Vagina (tissue), 2 donors: Measurements from ENCODE around the gene LDLRAD4. TPM values are rescaled to one million over a fixed set of nuclear protein-coding genes. Genes with fewer than 3 reads are reported as not detected.

Experiments
- DNase-seq, 2 donors: peaks; one replicate each; pipeline ENCODE4 v3.0.0-alpha.2; 2017; ENCODE audit errors: extremely low spot score in 2 of 2
- H3K27ac ChIP-seq: fragments of 200-600 bp; sonication (generic); one replicate; pipeline ENCODE4 v1.5.1; 2019
- H3K27me3 ChIP-seq: fragments of 200-600 bp; sonication (generic); one replicate; pipeline ENCODE4 v1.5.1; 2019
- H3K36me3 ChIP-seq, 2 donors: fragments of 200-600 bp; sonication (generic); one replicate each; pipeline ENCODE4 v1.5.1; 2017 to 2019
- H3K4me1 ChIP-seq: fragments of 200-600 bp; sonication (generic); one replicate; pipeline ENCODE4 v1.5.1; 2019
- H3K4me3 ChIP-seq, 2 donors: fragments of 200-600 bp; sonication (generic); 1 replicate in 1 of 2; 2 replicates in 1 of 2; pipeline ENCODE4 v1.5.1; 2016 to 2019
- H3K9me3 ChIP-seq: fragments of 200-600 bp; sonication (generic); one replicate; pipeline ENCODE4 v1.5.1; 2019
- CTCF ChIP-seq, 3 experiments: fragments of 450-650 bp in 2 of 3; fragments of 200-600 bp in 1 of 3; sonication (generic) in 1 of 3; IDR thresholded peaks; one replicate each; pipeline ENCODE4 v1.5.1; 2017 to 2019; ENCODE audit warnings: antibody characterized with exemption in 3 of 3, mild to moderate bottlenecking in 2 of 3, moderate library complexity in 2 of 3
- POLR2A ChIP-seq, 2 donors: fragments of 450-650 bp; IDR thresholded peaks; one replicate each; pipeline ENCODE4 v1.6.1; 2017; ENCODE audit warnings: antibody characterized with exemption in 2 of 2, mild to moderate bottlenecking in 2 of 2, moderate library complexity in 2 of 2
- POLR2AphosphoS5 ChIP-seq, 2 donors: sonication (generic); formaldehyde crosslinking; IDR thresholded peaks; one replicate each; pipeline ENCODE4 v1.9.0; 2017; ENCODE audit warnings: antibody characterized with exemption in 2 of 2, mild to moderate bottlenecking in 2 of 2, low read depth in 1 of 2; ENCODE audit not compliant: insufficient read depth in 1 of 2
- intact Hi-C: fragments of 100-400 bp; cut with DNase I; formaldehyde crosslinking; loops from one replicate; pipeline ENCODE4 v1.15.1; 2023
- total RNA-seq: library from RNA; depleted of rRNA; stranded (reverse); fragments of >200 nt; gene quantifications from one replicate; pipeline ENCODE4 v1.2.3, GENCODE V29; 2016

Gene LDLRAD4
- total RNA-seq, 1 donor from 2014 or later = 24.3 TPM

GRCh38 chr18:13382954-13383827 lies 164.6 kb downstream of the LDLRAD4 start:
- intact Hi-C loops = loop anchor here (10.0 kb wide), 1 partner anchor 158 kb away; no protein-coding TSS in a partner anchor

DNA sequence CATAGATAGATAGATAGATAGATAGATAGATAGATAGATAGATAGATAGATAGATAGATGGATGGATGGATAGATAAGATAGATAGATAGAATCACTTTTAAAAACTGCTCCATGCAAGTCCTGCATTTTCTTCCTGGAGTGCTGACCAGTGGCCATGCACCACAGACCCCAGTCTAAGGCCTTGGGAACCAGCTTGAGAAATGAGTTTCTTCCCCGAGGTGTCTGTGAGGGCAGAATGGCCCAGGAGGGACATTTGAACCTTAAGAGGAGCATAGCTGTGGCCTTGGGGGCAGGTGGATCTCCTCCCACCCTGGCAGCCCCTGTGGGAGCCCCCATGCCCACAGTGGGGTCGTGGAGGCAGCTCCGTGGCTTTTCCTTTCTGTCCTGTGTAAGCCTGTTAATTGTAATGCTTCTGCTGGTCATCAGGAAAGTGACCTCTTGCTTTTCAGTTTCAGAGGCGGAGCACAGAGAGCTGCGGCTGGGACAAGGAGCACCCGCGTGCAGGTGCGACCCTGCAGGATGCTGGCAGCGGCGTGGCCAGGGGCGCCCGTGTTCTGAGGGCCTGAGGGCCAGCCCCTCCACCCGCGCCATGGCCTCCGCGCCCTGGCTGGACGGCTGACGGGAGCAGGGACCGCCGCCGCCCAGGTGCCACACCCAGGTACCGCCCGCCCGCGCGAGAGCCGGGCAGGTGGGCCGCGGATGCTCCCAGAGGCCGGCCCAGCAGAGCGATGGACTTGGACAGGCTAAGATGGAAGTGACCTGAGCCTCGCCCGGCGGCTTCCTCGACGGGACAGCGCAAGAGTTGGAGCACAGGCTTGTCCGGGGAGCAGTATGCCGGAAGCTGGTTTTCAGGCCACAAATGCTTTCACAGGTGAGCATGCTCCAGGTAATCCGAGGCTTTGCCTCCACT lies 168.6 kb downstream of the LDLRAD4 start:
- no peaks in the 10 kb centered on the region for H3K27me3 ChIP-seq
- TF ChIP-seq POLR2A (IDR thresholded peaks at IDR 0.05) (no peak), POLR2AphosphoS5 (IDR thresholded peaks at IDR 0.05; ENCODE audit: insufficient read depth in 1 of 2, low read depth in 1 of 2) (no peak), CTCF (IDR thresholded peaks at IDR 0.05) (no peak)
- peak in 1 of 2 donors; percentile 76 for DNase-seq
- no peaks in the 10 kb centered on the region for H3K36me3 ChIP-seq
- intact Hi-C loops = loop anchor here (10.0 kb wide), 1 partner anchor 162 kb away; no protein-coding TSS in a partner anchor
- no peak overlapping the region for H3K4me3 ChIP-seq
- no peaks in the 10 kb centered on the region for H3K9me3 ChIP-seq
- no peak overlapping the region for H3K27ac ChIP-seq
- H3K4me1 ChIP-seq = peaks cover 14% of the 10 kb centered on the region

More at GRCh38 chr18:13382954-13383827, 164.6 kb downstream of the LDLRAD4 start:
- DNase-seq = peak in 1 of 2 donors; percentile 61
- no peaks in the 10 kb centered on the region for H3K27me3 ChIP-seq
- H3K36me3 ChIP-seq = no peaks in the 10 kb centered on the region
- TF ChIP-seq POLR2AphosphoS5 (IDR thresholded peaks at IDR 0.05; ENCODE audit: insufficient read depth in 1 of 2, low read depth in 1 of 2) (no peak), CTCF (IDR thresholded peaks at IDR 0.05) (no peak), POLR2A (IDR thresholded peaks at IDR 0.05) (no peak)
- H3K4me1 ChIP-seq = peaks cover 42% of the 10 kb centered on the region
- H3K9me3 ChIP-seq = no peaks in the 10 kb centered on the region
- peak overlapping the region; percentile 71 for H3K27ac ChIP-seq
- H3K4me3 ChIP-seq = no peak overlapping the region

DNA sequence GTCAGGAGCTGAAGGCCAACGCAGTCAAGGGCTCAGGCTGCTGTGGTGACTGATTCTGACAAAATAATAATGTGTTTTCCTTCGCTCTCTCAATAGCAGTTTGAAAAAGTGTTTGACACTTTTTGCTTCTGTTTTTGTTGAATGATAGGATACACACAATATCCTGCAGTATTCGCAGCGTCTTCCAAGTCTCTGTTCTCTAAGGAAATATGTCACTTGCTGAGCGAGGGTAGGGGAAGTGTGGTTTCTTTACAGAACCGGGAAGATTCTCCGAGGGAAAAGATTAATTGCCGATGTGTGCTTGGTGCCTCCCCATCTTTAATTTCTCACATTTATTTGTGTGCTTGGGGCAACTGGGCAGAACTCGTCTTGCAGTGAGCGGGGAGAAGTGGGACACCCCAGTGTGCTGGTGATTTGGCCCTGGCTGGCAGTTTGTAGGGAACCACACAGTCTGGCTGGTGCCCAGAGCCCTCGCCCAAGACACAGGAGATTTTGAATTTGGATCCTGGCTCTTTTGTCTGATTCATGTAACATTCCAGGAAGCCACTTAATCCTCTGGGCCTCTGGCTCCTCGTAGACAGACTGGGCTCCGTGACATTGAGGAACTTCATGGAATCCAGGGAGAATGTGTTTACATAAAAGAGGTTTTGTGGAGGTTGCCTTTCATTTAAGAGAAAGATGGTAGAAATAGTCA lies 169.4 kb downstream of the LDLRAD4 start:
- no peaks in the 10 kb centered on the region for H3K9me3 ChIP-seq
- TF ChIP-seq POLR2A (IDR thresholded peaks at IDR 0.05) (no peak), POLR2AphosphoS5 (IDR thresholded peaks at IDR 0.05; ENCODE audit: insufficient read depth in 1 of 2, low read depth in 1 of 2) (no peak), CTCF (IDR thresholded peaks at IDR 0.05) (no peak)
- no peak overlapping the region for H3K4me3 ChIP-seq
- H3K27ac ChIP-seq = peak overlapping the region; percentile 5
- no peaks in the 10 kb centered on the region for H3K36me3 ChIP-seq
- no peak for DNase-seq
- no peaks in the 10 kb centered on the region for H3K27me3 ChIP-seq
- intact Hi-C loops = loop anchor here (10.0 kb wide), 1 partner anchor 163 kb away; no protein-coding TSS in a partner anchor
- H3K4me1 ChIP-seq = peaks cover 6% of the 10 kb centered on the region

DNA sequence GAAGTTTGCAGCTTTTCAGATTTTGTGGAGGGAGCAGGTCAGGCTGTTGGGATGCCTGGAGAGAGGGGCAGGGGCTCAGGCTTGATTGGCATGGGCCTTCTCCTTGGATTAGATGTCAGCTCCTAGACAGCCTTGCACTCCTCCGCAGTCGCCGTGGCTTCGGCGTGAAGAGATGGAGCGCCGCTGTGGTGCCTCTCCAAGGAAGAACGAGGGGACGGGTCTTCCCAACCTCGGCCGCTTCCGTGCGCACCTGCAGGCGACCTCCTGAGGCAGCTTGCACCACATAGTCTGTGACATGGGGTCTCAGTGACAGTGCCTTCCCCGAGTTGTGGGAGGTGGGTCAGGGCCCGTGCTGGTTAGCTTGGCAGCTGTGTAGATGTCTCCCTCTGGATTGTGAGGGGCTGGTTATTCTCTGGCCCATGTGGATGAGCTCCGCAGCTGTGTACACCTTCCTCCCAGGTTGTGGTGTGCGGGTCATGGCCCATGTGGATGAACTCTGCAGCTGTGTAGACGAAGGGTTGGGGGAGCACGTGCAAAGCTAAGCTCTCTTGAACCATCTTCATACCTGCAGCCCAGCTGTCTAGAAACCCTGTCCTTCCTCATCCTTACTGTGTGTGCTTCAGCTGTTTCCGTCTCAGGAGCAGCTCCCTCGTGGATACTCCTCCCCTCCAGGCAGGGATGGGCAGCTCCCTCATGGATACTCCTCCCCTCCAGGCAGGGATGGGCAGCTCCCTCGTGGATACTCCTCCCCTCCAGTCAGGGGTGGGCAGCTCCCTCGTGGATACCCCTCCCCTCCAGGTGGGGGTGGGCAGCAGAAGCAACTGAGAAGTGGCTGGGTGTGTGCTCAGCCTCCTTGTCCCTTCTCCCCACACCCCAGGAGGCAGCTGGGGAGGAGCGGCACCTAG lies 170.3 kb downstream of the LDLRAD4 start:
- intact Hi-C loops = loop anchor here (10.0 kb wide), 1 partner anchor 164 kb away; no protein-coding TSS in a partner anchor
- H3K27ac ChIP-seq = peak overlapping the region; percentile 5

More for the DNA sequence above, 170.3 kb downstream of the LDLRAD4 start:
- no peak for DNase-seq
- no peak overlapping the region for H3K4me3 ChIP-seq
- no peaks in the 10 kb centered on the region for H3K9me3 ChIP-seq
- no peaks in the 10 kb centered on the region for H3K4me1 ChIP-seq
- no peaks in the 10 kb centered on the region for H3K36me3 ChIP-seq
- no peaks in the 10 kb centered on the region for H3K27me3 ChIP-seq
- TF ChIP-seq POLR2A (IDR thresholded peaks at IDR 0.05) (no peak), CTCF (IDR thresholded peaks at IDR 0.05) (no peak), POLR2AphosphoS5 (IDR thresholded peaks at IDR 0.05; ENCODE audit: insufficient read depth in 1 of 2, low read depth in 1 of 2) (no peak)
